ENCODE results near the gene RAN.
"Not testable (repeated sequence)": the region's sequence is repeated elsewhere in the genome, so short reads cannot be mapped to it uniquely, and the experiment has no call there.

The RAN gene

DNA sequence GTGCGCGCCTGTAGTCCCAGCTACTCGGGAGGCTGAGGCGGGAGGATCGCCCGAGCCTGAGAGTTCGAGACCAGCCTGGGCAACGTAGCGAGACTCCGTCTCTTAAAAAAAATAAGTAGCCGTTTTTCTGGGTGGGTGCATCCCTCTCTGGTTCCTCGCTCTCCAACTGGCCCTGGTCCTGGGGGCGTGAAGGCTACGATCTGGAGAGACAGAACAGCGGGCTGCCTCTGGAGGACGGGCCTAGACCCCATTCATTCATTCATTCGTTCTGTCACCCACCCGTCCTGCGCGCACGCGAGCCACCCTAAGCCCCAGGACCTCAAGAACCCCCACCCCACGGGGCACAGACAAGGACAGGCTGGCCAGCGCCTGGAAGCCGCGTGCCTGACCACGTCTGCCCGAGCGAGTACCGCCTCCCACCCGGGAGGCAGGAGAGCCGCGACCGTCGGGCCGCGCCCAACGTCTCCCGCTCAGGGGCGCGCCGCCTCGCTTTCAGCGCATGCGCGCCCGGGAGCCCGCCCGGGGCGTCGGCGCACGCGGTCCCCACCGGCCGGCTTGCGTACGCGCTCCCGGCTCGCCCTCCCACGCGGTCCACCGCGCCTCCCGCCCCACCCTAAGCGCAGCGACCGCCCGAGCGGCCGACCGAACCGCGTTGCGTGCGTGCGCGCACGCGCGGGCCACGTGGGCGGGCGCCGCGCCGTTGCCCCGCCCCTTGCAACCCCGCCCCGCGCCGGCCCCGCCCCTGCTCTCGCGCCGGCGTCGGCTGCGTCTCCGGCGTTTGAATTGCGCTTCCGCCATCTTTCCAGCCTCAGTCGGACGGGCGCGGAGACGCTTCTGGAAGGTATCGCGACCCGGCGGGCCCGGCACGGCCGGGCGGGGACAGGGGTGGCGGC is at the start of gene RAN:
RAN (plus strand) TSS at position 781 of the 893 bp plus-strand sequence. CDS start 528 bp downstream, outside the sequence.
- DNase-seq = peak; percentile 95

DNA sequence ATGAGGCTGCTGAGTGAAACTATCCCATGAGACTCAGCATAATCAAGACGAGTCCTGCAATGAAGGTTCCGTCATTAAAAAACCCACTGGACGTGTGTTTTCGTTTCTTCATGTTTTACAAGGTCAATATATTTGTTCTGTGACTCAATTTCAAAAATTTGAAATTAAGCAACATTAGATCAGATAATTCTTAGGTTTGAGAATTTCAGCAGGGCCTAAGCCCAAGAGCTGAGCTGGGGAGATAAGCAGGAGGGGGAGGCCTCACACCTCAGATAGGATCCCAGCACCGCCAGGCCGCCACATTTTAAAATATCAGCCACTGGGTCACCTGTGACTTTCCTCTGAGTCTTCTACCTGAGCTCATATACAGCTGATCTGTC is 46.1 kb upstream of the RAN start:
- DNase-seq = no peak

DNA sequence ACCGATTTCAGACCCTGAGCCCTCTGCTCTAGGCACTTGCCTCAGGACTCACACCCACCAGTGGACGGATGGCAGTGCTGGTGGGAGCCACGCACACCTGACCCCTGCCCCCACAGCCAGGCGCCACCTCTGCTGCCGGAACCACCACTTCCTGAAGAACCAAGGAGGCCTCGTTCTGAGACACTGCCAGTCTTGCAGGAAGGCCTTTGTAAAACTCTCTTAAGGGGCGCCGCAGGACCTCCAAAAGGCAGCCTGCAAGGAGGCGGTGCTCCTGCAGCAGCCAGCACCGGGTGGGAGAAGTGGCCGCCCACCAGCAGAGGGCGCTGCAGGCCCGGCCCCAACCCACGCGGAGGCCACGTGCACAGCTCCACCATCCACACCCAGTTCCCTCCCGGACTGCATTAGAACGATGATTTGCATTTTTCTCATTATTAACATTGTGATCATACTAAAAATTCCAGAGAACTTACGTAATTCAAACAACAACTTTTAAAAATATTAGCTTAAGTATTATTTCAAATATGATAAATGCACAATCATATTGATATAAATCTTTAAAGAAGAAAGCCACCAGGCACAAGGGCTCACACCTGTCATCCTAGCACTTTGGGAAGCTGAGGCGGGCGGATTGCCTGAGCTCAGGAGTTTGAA is 45.6 kb upstream of the RAN start:
- DNase-seq = peak; percentile 93

DNA sequence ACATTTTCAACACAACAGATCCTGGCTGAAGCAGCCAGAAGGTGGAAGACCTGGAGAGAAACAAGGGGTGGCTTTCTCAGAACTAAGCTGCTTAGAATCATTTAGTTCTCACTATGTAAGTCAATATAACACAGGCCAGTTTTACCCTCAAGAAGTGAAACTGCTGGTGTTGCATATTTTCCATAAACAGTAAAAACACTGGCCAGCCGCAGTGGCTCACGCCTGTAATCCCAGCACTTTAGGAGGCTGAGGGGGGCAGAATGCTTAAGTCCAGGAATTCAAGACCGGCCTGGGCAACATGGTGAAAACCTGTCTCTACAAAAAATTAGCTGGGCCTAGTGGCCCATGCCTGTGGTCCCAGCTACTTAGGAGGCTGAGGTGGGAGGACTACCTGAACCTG is 44.4 kb upstream of the RAN start:
- DNase-seq = no peak

DNA sequence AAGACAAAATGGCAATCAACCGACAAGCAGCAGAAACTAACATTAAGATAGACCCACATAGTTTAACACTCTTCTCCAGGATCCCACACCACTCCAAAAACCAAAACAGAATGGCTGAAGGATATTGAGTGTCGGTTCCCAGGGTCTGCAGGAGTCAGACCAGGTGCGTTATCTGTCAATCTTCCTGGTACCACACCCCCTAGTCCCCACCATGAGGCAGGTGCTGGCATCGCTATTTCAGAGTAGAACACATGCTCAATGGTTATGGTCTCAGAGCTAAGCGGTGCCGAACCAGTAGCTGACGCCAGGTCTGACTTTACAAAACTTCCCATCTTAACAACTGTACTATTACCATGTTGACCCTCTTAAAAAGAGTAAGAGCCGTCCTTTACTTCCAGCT is 43.0 kb upstream of the RAN start:
- no peak for DNase-seq

DNA sequence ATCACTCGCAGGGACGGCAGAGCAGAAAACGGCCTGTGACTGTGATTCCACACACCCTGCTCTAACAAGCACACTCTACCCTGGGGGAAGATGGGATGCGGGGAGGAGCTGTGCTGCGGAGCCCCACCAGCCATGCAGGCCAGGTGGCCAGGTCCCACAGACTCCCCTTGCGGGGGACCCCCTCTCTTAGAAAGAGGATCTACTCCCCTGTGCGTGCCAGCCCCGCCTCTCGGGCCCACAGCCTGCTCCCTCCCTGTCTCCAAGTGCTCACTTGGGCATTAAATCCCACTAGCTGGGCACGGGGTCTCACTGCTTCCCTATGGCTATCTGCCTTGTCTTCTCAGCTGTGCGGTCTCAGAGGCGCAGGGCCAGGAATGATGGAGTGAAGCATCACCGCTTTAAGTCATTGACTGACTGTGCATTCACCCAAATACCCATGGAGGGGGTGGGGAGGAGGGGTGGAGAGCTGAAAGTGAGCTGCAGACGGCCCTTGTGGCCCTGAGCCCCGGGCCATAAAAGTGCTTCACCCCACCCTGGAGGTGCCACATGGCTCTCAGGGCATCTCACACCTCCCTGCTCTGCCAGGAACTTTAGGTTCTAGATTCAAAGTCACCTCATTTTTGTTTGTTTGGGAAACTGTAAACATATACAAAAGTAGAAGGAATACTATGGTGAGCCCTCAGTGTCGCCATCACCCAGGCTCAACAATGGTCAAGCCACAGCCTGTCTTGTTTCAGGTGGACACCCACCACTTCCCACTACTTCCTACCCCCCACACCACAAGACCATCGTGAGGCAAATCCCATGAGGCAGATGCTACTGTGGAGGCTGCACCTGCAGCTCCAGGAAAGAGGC is 42.2 kb upstream of the RAN start:
- DNase-seq = no peak

DNA sequence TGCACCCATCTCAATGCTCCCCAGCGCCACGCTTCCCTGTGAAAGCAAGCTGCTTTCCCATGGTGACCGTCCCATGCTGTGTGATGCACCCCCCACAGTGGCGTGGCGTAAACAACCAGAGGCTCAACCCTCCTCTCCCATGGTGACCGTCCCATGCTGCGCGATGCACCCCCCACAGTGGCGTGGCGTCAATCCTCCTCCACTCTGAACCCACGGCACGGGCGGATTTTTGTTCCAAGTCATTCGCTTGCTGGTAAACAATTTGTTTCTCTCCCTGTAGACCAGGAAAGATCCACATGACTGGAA is 41.7 kb upstream of the RAN start:
- no peak for DNase-seq

DNA sequence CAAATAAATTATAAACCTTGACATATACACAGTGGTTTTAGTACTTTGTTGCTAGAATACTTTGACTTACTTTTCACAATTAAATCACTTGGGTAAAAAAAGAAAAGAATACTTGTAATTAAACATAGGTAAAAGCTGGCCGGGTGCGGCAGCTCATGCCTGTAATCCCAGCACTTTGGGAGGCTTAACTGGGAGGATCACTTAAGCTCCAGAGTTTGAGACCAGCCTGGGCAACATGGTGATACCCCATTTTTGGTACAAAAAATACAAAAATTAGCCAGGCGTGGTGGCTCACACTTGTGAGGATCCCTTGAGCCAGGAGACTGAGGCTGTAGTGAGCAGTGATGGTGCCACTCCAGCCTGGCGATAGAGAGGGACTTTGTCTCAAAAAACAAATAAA is 40.6 kb upstream of the RAN start:
- DNase-seq = no peak

DNA sequence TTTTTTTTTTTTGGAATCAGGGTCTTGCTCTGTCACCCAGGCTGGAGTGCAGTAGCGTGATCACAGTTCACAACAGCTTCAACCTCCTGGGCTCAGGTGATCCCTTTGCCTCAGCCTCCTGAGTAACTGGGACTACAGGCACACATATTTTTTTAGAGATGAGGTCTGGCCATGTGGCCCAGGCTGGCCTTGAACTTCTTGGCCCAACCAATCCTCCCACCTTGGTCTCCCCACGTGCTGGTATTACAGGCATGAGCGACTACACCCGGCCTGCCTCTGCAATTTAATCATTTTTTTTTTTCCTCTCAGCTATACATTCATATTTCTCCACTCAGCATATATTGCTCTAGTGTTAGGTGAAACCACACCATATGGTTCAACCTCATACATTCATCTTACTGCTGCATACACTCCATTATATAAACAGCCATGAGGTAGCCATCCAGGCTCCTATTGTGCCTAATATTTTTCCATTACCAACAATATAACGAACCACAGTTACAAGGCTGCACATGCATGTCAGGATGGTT is 39.9 kb upstream of the RAN start:
- no peak for DNase-seq

DNA sequence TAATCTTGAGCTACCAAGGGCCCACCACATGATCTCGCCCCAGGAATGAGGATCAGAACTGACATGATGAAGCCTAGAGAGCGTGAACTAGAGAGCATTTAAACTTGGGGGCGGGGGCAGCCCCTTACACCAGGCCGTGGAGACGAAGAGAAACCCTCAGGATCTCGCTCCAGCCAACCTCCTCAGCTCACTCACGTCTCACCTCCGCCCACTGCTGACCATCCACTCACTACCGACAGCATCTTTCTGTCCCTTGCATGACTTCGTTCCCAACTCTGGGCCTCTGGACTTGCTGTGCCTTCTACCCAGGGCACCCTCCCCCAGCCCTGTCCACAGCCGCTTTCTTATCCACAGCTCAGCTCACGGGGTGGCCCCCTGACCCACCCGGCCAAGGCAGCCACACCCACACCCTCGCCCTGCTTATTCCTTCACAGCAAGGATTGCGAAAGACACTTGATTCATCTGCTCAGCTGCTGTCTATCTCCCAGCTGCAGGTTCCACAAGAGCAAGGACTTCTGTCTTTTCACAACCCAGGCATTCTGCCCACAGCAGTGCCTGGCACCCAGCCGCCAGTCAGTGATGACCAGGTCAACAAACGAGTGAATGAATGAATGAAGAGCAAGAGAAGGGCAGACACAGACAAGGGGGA is 39.2 kb upstream of the RAN start:
- no peak for DNase-seq

DNA sequence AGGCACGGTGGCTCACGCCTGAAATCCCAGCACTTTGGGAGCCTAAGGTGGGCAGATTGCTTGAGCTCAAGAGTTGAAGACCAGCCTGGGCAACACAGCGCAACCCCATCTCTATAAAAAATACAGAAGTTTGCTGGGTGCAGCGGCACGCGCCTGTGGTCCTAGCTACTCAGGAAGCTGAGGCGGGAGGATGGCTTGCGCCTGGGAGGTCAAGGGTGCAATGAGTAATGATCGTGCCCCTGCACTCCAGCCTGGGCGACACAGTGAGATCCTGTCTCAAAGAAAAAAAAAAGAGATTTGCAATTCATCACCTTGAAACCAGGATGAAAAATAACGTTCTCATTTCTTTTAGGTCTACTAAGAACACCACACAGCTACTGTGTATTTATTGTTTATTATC is 36.9 kb upstream of the RAN start:
- DNase-seq = no peak

DNA sequence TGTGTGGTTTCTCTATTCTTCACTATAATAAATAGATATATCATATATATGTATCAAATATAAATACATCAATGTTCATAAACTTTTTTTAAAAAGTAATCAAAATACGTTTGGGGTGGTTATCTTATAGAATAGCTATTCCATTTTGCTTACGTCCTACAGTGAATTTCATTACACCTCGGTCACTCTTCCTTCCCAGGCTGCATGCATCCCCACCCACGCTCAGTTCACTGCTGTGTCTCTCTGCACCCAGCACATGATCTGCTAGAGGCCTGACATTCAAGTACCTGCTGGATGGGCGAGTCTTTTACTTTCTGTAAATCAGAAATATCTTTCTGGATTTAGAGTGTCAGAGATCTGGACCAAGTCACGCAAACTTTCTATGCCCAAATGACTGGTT is 36.4 kb upstream of the RAN start:
- DNase-seq = no peak

DNA sequence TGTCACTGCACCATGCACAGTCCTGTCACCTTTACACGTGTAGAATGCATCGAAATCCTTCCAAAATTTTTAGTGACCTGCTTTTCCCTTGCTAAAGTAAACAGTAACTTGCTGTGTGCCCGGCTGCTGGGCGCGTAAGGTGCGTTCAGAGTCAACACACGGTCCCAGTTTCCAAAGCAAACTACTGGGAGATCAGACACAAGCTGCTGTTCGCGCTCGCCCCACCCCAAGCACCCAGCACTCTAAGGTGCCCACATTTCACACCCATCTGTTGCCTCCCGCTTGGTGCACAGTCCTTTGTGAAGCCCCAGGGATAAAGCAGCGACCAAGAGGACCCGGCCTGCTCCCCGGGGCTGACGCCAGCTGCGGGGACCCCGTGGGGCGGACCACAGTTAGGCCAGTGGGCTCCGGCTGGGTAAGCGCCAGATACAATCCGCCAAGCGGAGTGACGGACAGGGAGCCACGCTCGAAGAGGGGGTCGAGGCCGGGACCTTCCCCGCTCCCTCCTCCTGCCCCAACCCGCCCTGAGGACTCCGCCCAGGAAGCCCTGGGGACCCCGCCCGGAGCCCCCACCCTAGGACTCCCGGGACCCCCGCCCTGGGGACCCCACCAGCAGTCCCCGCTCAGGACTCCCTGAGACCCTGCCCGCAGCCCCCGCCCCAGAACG is 33.4 kb upstream of the RAN start:
- DNase-seq = peak; percentile 79

DNA sequence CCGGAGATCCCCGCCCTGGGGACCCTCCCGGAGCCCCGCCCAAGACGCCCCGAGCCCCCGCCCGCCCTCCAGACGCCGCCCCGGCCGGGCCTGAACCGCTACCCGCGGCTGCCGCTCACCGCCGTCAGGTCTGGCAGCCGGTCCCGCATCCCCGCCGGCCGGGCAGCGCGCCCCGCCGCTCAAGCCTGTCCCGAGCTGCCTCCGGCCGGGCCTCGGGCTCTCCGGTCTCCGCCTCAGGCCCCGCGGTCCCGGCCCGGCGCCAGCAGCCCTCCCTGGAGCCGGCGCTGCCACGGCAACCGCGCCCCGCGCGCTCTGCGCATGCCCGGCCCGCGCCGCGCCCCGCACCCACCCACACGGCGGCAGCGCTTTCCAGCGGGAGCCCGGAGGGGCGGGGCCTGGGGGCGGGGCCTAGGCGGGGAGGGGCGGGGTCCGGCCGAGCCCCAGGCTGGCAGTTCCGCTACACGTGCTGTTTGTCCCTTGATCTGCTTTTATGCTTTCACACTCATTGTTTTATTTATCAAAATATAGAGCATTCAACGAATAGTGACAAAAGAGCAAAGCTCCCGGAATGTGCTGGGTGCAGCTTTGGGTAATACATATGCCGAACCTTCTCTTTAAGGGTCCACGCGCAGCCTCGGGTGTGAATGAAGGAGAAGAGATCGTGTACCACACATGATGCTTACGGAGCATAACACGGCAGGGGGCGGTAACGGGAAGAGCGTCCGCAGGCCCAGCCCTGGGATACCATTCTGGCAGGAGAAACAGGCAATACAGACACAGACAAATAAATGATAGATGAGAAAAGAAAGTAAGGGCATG is 32.7 kb upstream of the RAN start, which contains the start of gene STX2:
STX2 (minus strand) TSS at position 300 of the 819 bp plus-strand sequence; CDS start at position 149, 151 bp downstream.
- peak; percentile 95 for DNase-seq

DNA sequence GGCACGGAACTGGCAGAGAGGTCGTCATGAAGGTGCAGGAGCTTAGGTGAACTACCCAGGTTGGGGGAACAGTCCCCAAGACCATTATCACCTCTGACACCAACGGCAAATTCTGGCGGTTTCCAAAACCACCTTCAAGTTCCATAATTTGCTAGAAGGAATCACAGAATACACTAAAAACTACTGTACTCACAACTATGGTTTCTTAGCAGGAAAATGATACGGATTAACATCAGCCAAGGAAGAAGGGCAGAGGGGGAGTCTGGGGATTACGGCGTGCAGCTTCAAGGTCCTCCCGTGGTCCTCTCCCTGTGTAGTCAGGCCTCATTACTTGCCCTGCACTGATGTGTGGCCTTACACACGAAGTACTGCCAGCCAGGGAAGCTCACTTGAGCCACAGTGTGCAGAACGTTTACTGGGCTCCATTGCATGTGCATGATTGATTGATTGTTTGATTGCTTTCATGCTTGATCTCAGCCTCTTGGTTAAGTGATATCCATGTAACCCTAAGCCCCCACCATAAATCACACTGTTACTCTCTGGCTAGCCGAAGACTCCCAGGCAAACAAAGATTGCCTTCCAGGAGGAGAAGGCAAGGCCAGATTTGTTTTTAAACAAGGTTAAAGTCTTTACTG is 32.0 kb upstream of the RAN start:
- no peak for DNase-seq

DNA sequence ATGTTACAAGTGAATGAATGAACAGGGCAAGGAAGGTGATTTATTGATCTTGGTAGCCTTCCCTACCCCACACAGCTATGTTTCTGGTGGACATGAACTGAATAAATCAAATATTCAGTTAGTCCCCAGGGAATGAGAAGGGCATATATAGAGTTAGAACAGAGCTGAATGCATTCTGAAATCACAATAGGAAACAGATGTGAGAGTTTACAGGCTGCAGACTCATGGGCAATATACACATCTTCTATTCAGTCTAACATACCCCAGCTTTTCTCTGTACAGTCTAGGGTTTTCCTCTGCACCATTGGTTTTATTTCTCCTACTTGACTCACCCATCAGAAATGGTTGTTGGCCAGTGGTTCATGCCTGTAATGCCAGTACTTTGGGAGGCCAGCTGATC is 25.5 kb upstream of the RAN start:
- DNase-seq = no peak

DNA sequence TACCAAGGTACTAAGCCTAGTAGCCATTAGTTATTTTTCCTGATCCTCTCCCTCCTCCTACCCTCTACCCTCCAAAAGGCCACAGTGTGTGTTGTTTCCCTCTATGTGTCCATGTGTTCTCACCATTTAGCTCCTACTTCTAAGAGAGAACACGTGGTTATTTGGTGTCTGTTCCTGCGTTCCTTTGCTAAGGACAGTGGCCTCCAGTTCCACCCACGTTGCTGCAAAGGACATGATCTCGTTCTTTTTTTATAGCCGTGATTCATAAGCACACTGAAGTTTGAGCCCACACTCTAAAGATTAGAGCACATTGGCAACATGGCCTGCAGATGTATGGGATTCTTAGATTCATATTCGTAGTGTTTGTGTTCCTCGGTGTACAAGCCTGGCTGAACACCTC is 24.8 kb upstream of the RAN start:
- DNase-seq = no peak

DNA sequence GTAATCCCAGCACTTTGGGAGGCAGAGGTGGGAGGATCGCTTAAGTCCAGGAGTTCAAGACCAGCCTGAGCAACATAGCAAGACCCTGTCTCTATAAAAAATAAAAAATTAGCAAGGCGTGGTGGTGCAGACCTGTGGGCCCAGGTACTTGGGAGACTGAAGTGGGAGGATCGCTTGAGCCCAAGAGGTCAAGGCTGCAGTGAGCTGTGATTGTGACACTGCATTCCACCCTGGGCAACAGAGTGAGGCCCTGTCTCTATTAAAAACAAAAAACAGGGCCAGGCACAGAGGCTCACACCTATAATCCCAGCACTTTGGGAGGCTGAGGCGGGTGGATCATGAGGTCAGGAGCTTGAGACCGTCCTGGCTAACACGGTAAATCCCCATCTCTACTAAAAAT is 23.8 kb upstream of the RAN start:
- DNase-seq = not testable (repeated sequence)

DNA sequence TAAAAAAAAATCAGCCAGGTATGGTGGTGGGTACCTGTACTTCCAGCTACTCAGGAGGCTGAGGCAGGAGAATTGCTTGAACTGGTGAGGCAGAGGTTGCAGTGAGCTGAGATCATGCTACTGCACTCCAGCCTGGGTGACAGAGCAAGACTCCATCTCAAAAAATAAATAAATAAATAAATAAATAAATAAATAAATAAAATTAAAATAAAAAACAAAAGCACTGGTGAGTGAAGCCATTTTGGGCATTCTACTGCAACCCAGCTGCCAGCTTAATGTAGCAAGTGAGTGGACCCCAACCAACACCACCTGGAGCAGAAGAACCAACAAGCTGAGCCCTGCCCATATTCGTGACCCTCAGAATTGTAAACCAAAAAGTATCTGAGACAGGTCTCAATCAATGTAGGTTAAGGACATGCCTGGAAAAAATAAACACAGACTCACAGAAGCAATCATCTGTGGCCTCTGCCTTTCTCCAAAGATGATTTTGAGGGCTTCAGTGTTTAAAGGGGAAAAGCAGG is 23.0 kb upstream of the RAN start:
- DNase-seq = not testable (repeated sequence)

Data from activated CD8-positive, alpha-beta memory T cell treated with anti-CD3 and anti-CD28 coated beads for 24 hours (primary cell).